ENCODE results near the gene SYT5.

The SYT5 gene

GRCh38 chr19:55131421-55131820, 48.7 kb downstream of the SYT5 start:
- ChIA-PET POLR2A (no interaction called here), CTCF (interaction anchor here (1.1 to 5.9 kb wide), 4 partner anchors 10 to 373 kb away, joined by 3 to 40 read pairs (median 4); no protein-coding TSS in a partner anchor)
- no peak for DNase-seq (ENCODE audit: extremely low spot score)
- TF ChIP-seq CTCF (IDR thresholded peaks at IDR 0.05; ENCODE audit: control extremely low read depth, extremely low read depth, low read depth, missing control alignments) = no peak
